ENCODE data around the gene UBE2C.

UBE2C gene

GRCh38 chr20:45857114-45857881, 44.9 kb downstream of the UBE2C start, which contains the start of the genes ACOT8 and ZSWIM3:
Gene ACOT8 (minus strand): TSS chr20:45857392. CDS start chr20:45857315, 77 bp downstream.
Gene ZSWIM3 (plus strand): TSS chr20:45857614. CDS start chr20:45857826, 212 bp downstream.
- in situ Hi-C loops (cut with MboI; ENCODE audit: low sequenced_read_pairs): no loop called here

- in situ Hi-C loops (cut with MboI; ENCODE audit: low sequenced_read_pairs): no loop called here
Observed at GRCh38 chr20:45857882-45858216, 45.4 kb downstream of the UBE2C start.

- in situ Hi-C loops (cut with MboI; ENCODE audit: low sequenced_read_pairs): no loop called here
Observed at GRCh38 chr20:45859916-45860315, 47.5 kb downstream of the UBE2C start.

GRCh38 chr20:45860560-45861220, 48.2 kb downstream of the UBE2C start:
- in situ Hi-C loops (cut with MboI; ENCODE audit: low sequenced_read_pairs): no loop called here

- in situ Hi-C loops (cut with MboI; ENCODE audit: low sequenced_read_pairs): no loop called here
Observed at GRCh38 chr20:45861221-45862075, 49.0 kb downstream of the UBE2C start.

- in situ Hi-C loops (cut with MboI; ENCODE audit: low sequenced_read_pairs): no loop called here
Observed at GRCh38 chr20:45863543-45864470, 51.4 kb downstream of the UBE2C start.

- in situ Hi-C loops (cut with MboI; ENCODE audit: low sequenced_read_pairs): no loop called here
Observed at GRCh38 chr20:45866454-45866853, 54.0 kb downstream of the UBE2C start.

Data from HL-60/S4 (cell line).